ELR (cell line): Measurements from ENCODE around the gene LDB3.

Experiments
- DNase-seq: peaks from one replicate; pipeline ENCODE4 v3.0.0-alpha.2; 2015; ENCODE audit warnings: low read depth

LDB3 gene

GRCh38 chr10:86707505-86707904 is 39.2 kb downstream of the LDB3 start:
- DNase-seq, result no peak

DNA sequence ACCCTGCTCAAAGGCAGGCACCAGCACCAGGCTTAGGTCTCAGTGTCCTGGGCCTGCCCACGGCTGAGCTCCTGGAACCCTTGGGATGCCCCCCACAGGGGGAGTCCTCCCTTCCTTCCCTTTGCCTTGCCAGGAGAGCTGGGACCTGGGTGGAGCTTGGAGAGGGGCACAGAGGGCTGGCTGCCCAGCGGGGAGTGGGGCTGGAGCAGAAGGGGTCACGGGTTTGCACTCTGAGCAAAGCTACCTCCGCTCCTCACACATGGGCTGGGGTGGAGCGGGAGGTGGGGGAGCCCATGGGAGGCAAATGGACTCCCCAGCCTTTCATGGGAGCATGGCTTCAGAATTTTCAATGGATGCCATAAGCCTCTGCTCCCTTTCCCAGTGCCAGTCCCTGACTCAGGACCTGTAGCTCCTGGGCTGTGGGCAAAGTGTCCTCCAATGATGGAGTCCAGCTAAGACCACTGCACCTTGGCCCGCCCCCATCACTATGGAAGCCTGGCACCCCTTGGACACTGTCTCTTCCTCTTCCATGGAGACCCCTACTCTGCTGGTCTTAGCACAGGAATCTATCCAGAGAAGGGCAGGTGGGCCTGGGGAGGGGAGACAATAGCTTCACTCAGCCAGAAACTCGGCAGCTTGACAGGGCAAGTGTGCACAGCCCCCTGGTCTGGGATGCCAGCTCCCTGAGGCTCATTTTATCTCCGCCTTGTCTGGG is 39.9 kb downstream of the LDB3 start:
- DNase-seq, result no peak

DNA sequence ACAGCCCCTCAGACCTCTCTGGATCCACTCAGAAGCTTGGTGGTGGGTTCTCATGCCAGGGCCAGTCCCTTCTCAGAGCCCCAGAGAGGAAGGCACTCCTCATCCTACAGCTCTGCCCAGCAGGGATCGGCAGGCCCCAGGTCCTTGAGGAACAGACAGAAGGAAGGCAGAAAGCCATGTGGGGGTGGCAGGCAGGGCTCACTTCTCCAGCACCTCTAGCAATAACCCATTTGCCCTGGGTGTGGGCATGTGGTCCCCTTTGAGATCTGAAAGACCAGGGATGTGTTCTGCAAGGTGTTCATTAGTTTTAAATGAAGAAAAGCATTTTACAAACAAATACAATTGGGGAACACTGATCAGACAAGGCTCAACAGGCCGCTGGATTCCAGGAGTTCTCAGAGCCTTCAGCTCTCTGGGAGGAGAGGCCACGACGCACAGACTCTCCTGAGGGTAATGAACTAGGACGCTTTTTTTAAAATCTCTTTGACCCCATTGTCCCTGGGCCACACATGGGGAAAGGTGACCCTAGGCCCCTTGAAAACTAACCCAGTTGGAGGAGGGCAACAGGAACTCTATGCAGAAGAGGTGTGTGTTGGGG is 40.6 kb downstream of the LDB3 start:
- DNase-seq, result no peak

DNA sequence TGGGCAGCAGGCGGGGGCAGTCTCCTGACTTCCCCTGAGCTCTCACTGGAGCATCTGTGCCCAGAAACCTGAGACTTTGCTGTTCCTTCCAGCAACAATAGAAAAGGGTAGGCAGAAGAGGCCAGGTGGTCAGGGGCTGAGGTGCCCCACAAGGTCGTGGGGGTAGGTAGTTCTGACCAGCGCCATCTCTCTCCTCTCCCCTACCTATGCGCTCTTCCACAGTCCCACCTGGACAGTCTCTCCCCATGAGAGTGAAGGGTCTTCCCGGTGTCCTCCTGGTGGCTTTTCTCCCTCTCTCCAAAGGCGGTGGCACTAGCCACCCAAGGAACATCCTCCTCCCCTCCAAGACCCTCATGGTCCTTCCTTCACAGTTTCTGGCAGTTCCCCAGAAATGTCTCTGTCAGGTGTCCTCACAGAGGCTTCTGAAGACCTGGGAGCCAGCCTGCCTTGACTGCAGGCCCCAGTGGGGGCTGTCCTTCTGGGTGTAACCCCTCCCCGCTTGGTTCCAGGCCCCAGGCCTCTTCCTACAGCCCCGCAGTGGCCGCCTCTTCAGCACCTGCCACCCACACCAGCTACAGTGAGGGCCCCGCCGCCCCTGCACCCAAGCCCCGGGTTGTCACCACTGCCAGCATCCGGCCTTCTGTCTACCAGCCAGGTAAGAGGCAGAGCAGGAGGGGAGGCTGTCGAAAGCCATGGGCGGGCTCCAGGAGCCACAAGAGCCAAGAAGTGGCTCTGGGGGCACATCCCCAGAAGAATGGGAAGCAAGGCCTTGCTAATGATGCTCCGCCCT is 41.3 kb downstream of the LDB3 start:
- no peak for DNase-seq

DNA sequence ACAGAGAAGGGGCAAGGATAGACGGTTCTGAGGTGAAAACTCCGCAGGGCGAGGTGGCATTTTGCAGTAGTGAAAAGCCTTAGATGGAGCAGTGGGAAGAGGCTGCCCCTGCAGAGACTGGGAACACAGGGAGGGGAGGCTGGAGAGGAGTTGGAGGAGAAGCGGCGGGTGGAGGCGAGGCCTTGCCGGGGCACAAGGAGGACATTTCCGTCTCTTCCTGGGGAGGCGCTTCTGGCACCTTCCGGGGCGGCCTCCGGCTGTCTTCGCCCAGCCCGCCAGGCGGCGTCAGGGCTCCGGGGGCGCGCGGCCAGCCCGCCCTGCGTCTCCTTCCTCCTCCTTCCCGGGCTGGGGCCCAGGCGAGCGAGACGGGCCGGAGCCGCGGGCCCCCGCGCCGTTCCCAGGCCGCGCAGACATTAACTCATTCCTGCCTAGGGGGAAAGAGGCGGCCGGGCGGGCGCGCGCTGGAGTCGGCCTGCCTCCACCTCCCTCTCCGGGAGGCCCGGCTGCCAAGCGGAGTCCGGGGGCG is 42.7 kb downstream of the LDB3 start:
- peak; percentile 91 for DNase-seq

- peak; percentile 59 for DNase-seq
These were observed 43.4 kb downstream of the LDB3 start for GRCh38 chr10:86711513-86712316.

- DNase-seq, result no peak
These were observed 44.0 kb downstream of the LDB3 start for GRCh38 chr10:86712317-86712707.

- DNase-seq, result no peak
These were observed 47.0 kb downstream of the LDB3 start for GRCh38 chr10:86715156-86715795.

DNA sequence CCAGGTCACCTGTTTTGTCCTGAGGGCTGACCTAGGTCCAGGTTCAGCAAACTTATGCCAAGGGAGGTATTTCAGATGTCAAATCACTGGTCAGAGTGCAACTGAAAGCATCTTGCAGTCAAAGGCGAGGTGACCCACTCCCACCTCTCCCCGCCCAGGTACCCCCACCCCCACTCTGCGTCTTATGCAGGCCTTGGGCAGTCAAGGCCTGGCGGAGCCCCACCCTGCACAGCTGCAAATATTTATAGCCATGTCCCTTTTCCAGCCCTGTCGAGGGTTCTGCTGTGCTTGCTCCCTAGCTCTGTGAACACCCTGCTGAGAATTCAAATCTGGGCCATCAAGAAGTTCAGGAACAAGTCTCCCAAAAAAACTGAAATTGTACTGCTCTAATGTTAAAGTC is 47.5 kb downstream of the LDB3 start:
- DNase-seq, result no peak

DNA sequence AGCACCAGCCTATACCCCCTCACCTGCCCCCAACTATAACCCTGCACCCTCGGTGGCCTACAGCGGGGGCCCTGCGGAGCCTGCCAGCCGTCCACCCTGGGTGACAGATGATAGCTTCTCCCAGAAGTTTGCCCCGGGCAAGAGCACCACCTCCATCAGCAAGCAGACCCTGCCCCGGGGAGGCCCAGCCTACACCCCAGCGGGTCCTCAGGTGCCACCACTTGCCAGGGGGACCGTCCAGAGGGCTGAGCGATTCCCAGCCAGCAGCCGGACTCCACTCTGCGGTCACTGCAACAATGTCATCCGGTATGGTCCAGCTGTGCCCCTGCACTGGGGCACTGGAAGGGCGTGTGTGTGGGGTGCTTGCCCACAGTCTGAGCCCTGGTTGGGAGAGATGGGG is 48.2 kb downstream of the LDB3 start:
- DNase-seq, result no peak

DNA sequence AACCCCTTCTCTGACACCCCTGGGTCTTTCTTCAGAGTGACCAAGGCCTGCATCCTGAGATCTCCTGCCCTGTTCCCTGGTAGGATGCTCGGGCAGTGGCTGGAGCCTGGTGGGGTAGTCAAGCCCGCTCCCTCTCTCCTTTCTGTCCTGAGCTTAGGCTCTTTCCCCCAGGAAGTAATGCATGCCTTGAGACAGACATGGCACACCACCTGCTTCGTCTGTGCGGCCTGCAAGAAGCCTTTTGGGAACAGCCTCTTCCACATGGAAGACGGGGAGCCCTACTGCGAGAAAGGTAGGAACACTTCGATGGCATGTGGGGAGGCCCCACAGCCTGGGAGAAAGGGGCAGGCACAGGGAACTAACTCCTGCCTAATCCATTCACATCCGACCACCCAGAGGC is 50.2 kb downstream of the LDB3 start:
- DNase-seq, result no peak

- DNase-seq, result no peak
These were observed 52.9 kb downstream of the LDB3 start for GRCh38 chr10:86721232-86721631.

GRCh38 chr10:86723009-86723408 is 54.7 kb downstream of the LDB3 start:
- no peak for DNase-seq

DNA sequence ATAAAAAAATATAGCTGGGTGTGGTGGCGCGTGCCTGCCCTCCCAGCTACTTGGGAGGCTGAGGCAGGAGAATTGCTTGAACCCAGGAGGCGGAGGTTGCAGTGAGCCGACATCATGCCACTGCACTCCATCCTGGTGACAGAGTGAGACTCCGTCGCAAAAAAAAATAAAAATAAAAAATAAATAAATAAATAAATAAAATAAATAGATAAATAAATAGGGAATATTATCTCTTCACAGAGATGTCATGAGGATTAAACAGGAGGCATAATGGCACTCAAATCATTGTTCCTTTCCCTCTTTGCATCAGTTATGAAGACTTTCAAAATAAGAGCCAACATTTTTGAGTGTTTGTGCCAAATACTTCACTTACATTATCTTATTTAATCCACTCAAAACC is 56.1 kb downstream of the LDB3 start:
- DNase-seq, result no peak

DNA sequence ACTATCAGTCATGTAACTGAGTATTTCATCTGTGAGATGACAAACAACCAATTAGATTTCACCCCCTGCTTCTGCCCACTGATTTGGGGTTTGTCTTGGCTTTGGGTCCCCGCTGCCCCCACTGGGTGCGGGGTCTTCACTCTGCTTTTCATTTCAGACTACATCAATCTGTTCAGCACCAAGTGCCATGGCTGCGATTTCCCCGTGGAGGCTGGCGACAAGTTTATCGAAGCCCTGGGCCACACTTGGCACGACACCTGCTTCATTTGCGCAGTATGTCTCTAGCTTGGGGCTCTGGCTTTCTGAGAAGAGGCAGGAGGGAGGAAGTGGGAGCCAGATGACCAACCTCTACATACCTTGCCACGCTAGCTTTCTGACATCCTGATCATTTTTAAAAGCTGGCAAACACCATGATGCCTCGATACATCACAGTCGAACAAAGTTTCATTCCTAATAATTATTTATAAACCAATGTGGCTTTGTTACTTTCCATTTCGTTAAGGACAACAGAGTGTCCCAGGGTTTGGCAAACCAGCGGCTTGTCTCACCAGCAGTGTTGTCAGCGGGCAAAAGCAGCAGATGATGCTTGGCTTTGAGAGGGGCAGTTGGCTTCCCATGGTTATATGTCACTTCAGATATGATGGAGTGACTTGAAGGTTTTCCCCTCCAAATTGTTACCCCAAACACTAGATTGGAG is 57.8 kb downstream of the LDB3 start:
- DNase-seq, result no peak

DNA sequence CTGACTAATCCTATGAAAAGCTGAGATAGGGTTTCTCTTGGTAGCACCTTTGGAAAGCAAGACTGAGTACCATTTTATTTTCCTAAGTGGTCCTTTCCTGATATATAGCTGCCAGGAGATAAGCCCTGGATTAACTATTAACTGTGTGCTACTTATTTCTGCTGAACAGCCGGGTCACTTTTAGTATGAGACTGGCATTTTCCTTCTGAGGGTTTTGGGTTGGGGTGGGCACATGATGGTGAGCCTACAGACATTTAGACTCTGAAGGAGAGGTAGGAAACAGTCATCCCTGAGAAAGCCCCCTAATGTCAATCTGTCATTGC is 58.3 kb downstream of the LDB3 start:
- no peak for DNase-seq

DNA sequence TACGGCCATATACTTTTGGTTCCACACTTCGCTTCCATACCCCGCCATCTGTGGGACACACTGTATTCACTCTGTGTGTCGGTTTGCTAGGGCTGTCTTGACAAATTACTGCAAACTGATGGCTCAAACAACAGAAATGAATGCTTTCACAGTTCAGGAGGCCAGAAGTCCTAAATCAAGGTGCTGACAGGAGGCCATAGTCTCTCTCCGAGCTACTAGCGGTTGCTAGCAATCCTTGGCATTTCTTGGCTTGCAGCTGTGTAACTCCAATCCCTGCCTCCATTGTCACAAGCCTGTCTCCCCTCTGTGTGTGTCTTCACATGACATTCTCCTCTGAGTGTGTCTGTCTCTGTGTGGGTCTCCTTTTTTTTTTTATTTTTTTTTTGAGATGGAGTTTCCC is 59.2 kb downstream of the LDB3 start:
- DNase-seq, result no peak

DNA sequence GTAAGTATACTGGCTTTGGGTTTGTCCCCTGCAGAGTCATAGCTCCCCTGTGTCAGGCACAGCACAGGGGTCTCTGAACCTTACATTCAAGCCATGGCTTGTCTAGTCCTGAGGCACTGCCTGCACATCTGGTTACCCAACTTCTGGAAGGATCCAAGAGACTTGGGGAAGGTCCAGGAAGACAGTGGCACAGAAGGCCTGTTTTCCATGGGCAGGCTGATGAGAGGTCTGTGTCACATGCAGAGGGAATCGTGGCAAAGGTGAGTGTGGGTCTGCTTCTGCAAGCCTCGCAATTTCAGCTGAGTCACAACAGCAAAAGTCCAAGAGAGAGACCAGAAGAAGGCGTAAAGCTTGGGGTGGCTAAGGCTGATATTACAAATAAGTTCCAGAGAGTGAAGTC is 59.7 kb downstream of the LDB3 start:
- no peak for DNase-seq

GRCh38 chr10:86729677-86730076 is 61.4 kb downstream of the LDB3 start:
- DNase-seq, result no peak

DNA sequence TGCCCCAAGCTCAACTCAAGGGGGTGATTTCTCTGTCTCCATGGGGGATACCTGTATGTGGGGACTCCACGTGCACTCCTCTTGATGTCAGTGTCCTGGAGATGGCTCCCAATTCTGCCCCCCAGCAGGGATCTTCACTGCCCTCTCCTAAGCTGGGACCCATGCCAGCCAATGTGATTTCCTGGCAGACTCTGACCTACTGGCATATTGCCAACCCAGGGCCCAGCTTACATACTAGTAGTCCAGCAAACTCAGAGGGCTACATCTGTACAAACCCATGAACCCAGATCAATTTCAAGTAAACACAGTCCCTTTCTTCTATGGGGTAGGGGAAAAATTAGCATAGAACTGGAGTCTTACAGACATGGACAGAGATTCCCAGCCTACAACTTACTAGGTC is 61.9 kb downstream of the LDB3 start:
- no peak for DNase-seq

DNA sequence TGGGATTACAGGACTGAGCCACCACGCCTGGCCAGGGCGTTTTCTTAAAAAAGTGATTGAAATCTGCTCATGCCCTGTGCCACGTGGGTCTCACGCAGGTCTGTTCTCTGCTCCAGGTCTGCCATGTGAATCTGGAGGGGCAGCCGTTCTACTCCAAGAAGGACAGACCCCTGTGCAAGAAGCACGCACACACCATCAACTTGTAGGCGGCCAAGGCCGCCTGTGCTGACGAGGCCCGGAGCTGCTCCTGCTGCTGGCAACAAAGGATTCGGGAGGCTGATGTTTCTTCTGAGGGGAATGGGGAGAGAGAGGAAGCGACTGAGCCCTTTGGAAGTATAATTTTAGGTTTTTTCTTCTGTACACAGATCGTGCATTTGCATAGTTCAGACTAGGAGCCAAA is 64.5 kb downstream of the LDB3 start:
- no peak for DNase-seq
